GM19438 (cell line): Measurements from ENCODE around the gene INSIG1.
A peak's percentile ranks its signal among the peaks of the same experiment; 100 is the strongest.

Experiments used
- ATAC-seq: cut with Tn5 transposase; IDR thresholded peaks from one replicate; pipeline ENCODE4 v1.9.1; 2021; ENCODE audit warnings: low read depth; ENCODE audit not compliant: unreplicated experiment

Gene INSIG1

DNA sequence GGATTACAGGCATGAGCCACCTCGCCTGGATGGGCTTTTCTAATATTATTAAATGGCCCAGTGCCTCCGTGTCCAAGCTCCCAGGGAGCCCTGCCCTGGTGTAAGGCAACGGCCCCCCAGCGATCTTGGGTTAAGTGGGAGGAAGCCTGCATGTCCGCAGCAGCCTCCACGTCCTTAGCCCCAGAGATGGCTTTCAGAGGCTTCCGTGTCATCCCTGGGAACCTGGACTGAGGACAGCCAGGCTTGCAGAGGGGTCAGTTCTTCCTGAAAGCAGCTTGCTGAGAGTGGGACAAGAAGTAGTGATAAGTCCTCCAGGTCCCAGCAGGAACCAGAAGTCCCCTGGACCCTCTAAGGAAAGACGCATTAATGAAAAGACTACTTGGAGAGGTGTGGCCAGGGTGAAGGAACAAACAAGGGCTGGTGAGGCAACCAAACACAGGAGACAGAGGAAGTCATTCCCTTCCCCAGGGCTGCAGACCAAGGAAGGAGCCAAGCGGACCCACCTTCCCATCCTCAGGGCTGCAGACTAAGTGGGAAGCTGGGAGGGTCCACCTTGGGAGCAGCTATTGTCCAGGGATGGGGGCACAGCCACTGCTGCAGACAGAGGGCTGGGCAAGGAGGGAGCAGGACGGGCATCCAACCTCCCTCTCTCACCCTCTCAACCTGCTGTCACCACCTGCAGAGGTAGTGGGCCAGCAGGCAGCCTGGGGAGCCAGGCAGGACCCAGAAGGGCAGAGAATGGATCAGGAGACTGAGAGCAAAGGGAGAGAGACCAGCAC lies 13.0 kb upstream of the INSIG1 start:
- no peak for ATAC-seq

DNA sequence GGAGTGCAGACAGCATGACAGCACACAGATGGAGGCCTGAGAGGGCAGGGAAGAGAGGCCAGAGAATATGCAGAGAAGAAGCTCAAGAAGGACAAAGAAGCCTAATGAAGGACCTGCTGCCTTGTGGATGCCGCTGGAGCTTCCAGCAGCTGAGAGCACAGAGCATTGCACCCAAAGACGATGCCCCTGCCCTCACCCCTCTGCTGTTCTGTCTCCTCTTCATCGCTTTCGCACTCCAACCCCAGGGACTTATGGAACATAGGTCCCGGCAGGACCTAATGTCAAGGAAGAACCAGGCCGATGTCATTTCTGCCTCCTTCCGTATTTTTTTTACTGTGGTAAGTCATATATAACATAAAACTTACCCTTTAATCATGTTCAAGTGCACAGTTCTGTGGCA lies 12.3 kb upstream of the INSIG1 start:
- ATAC-seq: no peak

DNA sequence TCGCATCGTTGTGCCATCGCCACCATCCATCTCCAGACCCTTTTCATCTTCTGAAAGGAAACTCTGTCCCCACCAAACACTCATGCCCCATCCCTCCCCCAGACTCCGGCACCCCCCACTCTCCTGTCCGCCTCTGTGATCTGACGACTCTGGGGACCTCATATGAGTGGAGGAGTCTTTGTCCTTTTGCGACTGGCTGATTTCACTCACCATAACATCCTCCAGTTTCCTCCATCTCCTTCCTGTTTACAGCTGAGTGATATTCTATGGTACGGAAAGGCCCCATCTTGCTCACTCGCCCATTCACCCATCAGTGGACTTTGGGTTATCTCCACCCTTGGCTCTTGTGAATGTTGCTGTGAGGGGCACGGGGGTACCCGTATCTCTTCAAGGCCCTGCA lies 11.8 kb upstream of the INSIG1 start:
- no peak for ATAC-seq

DNA sequence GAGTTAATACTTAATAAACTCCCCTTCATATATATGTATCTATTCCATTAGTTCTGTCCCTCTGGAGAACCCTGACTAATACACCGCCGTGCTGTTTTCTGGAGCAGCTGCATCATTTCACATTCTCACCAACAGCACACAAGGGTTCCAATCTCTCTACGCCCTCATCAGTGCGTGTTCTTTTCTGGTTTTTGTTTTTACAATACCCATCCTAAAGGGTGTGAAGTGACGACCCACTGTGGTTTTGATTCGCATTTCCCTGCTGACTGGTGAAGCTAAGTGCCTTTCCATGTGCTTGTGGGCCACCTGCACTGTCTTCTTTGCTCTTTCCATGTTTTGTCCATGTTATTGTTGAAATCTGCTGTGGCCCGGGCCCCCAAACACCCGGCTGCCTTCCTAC lies 11.0 kb upstream of the INSIG1 start:
- ATAC-seq: no peak

DNA sequence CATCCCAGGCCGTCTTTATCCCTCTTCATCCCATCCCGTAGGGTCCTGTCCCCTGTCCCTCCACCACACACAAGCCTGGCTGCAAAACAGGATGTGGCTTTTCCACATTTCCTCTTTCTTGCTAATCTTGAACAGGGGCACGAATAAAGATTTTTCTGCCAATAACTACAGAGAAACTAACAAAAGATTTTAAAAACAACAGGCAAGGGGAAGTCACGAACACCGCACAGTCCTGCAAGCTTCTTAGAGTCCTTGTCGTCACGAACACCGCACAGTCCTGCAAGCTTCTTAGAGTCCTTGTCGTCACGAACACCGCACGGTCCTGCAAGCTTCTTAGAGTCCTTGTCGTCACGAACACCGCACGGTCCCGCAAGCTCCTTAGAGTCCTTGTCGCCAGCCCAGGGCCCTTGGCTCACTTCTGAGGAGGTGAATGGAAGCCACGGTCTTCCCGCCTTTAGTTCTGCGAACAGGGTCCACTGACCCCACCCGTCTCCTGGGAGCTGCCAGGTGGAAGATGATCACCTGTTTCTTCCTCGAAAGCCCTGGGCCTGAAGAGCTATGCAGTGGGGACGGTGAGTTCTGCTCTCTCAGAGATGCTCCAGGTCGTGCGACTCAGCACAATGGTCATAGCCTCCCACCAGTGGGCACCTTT lies 10.3 kb upstream of the INSIG1 start:
- no peak for ATAC-seq

DNA sequence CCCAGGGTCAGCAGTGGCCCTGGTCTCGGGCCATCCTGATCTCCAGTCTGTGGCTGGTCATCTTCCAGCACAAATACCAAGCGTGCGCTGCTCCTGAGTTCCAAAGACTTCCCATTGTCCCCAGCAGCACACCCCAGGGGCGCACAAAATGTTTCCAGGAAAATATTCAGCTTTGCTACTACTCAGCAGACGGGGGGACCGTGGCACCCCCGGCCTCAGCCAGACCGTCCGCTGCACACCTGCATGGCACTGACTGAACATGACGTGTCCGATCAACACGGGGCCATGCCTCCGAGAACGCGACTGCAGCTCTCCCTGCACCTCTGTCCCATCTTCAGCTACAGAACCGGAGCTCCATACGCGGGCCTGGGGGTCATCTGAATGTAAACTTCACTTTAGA lies 9.6 kb upstream of the INSIG1 start:
- no peak for ATAC-seq

DNA sequence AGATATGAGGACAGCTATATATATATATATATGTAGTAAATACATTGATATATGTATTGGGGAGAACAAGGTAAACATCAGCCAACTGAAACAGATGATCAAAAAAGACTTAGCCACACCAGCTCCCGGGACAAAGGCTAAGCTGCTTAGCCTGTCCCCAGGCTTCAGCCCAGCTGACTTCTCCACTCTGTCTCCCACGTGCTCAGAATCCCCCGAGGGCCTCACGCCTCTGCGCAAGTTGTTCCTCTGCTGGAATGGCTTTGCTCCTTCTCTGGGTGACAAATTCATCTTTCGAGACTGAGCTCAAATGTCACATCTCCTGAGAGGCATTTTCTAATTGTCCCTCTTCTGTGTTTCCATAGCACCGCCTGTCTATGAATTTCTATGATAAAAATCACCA lies 8.6 kb upstream of the INSIG1 start:
- ATAC-seq: no peak

DNA sequence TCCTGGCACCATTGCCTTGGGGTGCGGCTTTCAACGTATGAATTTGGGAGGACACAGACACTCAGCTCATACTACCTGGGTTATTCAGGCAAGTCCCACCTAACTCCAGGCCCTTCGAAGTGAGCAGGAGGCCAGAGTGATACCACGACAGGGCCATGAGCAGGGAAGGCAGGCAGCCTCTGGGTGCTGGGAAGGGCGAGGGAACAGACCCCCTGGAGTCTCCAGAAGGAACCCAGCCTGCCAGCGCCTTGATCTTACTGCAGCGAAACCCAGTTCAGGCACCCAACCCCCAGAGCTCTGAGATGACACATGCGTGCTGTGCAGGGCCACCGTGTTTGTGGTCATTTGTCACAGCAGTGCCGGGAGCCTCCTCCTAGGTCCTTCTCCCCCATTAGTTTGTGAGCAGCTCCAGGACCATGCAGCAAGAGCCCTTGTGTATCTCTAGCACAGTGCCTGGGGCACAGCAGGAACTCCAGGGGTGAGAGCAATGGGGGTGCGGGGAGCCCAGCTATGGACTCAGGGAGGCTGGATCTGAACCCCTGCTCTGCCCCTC lies 7.7 kb upstream of the INSIG1 start:
- no peak for ATAC-seq

DNA sequence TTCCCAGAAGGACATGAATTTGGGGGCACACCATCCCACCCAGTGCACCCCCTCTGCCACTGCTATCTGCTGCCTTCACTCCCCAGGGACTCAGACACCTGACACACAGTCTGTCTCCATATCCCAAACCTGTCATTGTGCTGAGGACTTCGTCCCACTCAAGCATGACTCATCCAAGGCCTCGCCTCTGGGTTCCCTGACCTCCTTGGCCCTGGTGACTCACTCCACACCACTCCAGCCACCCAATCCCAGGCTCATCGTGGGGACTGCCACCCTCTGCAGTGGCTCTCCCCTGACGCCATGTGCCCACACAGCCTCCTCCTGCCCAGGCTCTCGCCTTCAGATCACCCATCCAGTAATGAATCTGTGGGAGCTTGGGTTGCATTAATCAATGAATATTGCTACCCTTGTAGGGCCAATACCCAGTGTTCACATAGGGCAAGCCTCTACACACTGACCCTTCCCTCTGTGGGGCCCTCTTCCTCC lies 6.6 kb upstream of the INSIG1 start:
- no peak for ATAC-seq

DNA sequence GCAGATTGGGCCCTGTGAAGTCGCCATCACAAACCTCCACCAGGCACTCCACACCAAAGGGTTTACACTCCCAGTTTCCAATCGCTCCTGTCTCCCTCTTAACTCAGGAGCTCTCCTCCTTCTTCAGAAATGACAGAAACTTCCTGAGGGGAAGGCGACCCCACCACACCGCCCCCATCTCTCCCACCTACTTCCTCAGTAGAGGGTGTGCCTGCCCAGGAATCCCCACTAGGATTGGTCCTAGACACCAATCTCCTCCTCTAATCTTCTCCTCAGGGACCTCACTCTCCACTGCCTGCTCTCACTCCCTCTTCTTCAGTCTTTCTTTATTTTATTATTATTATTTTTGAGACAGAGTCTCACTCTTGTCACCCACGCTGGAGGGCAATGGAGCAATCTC lies 5.9 kb upstream of the INSIG1 start:
- no peak for ATAC-seq

DNA sequence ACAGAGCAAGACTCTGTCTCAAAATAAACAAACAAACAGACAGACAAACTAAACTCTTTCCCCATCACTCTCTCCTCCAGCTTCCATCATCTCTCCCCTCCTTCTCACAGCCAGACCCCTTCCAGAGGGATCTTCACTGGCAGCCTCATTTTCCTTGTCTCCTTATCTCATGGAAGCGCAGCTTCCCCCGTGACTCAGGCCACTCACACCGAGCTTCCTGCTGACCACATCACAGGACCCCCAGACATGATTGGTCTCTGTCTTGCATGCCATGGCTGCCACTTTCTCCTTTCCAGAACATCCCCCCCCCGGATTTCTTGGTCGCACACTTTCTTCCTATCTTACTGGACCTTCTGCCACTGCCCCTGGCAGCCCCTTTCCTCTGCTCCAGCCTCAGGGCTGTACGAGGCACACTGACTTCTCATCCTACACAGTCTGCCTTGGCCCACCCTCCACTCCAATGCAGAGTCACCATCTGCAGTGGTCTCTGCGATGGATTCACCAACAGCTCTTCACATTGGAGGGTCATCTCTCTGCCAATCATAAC lies 4.9 kb upstream of the INSIG1 start:
- no peak for ATAC-seq

DNA sequence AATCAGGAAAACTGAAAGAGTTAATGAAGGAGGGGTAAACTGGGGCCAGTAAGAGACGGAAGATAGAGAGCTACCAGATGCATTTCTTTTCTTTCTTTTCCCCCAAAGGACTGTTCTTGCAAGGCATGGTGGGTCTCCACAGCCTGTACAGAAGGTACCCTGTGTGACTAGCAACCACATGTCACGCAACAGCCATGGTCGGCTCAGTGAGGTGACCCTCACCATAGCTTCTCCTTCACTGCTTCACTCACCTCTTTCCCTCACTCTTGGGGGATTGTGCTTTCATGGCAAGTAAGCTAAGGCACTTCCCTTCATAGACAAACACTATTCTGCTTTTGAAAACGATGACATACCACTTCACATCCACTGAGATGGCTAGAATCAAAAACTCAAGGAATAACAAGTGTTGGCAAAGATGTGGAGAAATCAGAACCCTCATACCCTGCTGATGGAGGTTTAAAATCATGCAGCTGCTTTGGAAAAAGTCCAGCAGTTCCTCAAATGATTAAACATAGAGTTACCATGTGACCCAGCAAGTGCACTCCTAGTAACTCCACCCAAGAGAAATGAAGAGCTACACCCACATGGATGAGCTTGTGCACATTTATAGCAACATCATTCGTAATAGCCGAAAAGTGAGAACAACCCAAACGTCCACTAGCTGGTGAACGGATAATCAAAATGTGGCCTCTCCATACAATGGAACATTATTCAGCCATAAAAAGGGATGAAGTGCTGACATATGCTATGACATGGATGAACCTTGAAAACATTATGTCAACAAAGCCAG lies 3.8 kb upstream of the INSIG1 start:
- no peak for ATAC-seq

DNA sequence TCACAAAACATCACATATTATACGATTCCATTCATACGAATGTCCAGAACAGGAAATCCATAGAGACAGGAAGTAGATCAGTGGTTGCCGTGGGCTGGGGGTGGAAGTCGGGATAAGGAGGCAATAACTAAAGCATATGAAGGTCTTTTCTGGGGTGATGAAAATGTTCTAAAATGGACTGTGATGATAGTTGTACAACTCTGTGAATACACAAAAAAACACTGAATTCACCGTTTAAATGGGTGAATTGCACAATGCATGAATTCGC lies 3.2 kb upstream of the INSIG1 start:
- ATAC-seq: no peak

DNA sequence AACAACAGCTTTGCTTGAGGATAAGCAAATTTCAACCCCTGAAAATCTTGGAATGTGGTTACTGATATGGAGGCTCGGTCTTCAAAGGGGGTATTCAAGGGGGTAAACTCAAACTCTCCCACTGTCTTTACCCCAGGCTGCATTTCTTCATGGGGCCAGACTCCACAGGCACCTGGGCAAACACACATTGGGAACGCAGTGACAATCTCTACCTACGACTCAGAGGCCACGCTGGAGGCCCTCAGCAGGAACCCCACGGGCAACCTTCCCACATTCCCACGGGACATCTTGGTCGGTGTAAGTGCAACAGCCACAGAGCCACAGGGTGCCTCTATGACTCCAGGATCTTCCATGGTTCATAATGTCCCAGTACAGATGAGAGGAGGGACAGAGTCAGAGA lies 2.2 kb upstream of the INSIG1 start:
- ATAC-seq: no peak

DNA sequence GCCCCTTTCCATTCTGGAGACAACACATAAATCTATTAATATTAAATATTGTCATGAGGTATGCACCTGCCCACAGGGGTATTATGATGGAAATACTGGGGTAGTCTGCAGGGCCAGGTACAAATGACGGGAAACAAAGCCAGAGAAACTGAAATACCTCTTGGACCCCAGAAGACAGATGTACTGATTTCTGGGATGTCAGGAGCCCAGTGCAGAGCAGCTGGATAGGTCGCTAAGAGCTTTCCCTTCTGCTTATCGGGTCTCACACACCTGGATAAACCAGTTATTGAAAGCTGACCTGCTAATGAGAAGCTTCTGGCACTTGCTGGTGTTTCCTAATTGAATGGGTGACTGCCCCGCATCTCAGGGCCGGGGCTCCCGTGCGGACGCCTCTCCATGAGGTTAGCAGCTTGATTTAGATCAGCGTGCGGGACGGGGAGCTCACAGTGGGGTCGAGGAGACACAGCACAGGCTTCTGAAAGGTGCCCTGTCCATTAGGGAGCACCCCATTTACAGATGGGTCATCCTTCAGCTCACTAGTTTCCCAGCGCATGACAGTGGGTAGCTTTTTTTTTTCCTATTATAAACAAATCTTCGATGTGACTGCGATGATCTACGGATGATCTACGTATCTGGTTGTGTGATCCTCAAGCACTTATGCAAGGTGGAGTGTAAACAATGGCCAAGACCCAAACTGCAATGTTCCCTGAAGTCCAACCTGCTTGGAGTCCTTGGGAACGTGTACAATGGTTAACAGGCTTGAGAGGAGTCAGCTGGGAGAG lies 1.5 kb upstream of the INSIG1 start:
- no peak for ATAC-seq

DNA sequence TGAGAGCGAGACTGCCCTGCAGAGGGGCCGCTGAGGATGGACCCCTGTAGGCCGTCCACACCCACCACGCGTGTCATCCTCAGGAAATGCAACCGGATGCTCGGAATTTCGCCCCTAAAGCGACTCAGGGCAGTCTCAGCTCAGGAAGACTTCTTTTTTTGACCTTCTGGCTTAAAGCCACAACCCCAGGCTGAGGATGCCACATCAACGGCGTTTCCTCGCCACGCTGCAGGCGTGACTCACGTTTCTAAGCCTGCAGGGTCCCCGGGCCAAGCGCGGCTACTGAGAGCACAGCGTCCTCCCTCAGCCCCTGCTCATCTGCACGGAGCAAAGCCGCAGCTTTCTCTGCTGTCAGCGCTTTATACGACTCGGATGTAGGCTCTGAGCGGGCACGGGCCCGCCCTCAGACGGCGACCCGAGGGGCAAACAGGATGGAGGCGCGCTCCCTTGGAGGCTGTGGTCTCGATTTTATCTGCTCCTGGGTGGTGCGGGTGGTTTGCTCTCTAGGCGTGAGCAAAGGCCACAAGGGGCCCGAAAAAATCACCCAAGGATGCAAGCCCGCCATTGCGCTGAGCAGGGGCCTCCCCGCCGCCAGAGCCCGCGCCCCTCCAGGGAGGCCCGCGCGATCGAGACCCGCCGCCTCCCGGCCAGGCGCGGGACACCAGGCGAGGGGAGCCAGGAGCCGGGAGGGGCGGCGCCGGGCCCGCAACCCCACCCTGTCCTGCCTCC lies 726 bp upstream of the INSIG1 start:
- ATAC-seq: peak; percentile 6

DNA sequence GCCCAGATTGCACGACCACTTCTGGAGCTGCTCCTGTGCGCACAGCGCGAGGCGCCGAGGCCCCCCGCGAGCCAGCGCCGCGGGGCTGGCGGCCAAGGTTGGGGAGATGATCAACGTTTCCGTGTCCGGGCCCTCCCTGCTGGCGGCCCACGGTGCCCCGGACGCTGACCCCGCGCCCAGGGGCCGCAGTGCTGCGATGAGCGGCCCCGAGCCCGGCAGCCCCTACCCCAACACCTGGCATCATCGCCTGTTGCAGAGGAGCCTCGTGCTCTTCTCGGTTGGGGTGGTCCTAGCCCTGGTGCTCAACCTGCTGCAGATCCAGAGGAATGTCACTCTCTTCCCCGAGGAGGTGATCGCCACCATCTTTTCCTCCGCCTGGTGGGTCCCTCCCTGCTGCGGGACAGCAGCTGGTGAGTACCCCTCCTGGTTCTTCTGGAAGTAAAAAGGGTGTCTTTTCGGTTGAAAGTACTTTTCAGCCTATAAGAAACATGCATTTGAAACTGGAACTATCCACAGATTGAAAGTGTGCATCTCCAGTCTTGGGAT lies 683 bp downstream of the INSIG1 start:
- no peak for ATAC-seq

DNA sequence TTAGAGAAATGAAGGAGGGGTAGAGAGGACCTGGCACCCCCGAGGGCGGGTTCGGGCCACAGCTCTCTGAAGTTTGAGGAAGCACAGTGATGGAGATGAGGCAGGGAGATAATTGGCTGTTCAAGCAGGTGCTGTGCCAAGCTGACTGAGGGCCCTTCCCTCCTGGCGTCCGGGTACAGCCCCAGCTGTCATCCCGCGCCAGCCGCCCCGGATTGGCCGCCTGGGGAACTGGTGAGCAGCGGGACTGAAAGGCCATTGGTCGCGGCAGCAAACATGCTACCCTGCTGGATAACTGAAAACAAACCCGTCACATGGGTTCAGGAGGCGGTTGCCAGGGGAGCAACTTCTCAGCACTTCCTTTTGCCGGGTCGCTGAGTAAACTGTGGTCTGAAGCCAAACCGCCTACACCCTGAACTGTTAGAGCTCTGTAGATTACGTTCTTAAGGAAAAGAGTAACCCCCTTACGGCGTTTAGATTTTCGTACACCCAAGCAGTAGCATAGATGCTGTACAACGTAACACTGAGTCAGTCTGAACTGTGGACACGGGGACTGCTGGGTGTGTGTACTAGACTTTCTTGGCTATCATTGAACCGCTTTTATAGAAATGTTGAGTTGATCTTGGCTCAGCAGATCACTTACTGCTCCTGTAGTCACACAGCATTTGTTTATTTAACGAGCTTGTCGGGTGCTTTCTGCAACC lies 1.3 kb downstream of the INSIG1 start:
- peak; percentile 65 for ATAC-seq
